ENCODE measurements around the gene ZKSCAN1. TPM values are rescaled to one million over a fixed set of nuclear protein-coding genes. Genes with fewer than 3 reads are reported as not detected.
"Not testable (repeated sequence)": the region's sequence is repeated elsewhere in the genome, so short reads cannot be mapped to it uniquely, and the experiment has no call there.

Gene ZKSCAN1
- total RNA-seq = 62.5 and 63.1 TPM in 2 replicates

DNA sequence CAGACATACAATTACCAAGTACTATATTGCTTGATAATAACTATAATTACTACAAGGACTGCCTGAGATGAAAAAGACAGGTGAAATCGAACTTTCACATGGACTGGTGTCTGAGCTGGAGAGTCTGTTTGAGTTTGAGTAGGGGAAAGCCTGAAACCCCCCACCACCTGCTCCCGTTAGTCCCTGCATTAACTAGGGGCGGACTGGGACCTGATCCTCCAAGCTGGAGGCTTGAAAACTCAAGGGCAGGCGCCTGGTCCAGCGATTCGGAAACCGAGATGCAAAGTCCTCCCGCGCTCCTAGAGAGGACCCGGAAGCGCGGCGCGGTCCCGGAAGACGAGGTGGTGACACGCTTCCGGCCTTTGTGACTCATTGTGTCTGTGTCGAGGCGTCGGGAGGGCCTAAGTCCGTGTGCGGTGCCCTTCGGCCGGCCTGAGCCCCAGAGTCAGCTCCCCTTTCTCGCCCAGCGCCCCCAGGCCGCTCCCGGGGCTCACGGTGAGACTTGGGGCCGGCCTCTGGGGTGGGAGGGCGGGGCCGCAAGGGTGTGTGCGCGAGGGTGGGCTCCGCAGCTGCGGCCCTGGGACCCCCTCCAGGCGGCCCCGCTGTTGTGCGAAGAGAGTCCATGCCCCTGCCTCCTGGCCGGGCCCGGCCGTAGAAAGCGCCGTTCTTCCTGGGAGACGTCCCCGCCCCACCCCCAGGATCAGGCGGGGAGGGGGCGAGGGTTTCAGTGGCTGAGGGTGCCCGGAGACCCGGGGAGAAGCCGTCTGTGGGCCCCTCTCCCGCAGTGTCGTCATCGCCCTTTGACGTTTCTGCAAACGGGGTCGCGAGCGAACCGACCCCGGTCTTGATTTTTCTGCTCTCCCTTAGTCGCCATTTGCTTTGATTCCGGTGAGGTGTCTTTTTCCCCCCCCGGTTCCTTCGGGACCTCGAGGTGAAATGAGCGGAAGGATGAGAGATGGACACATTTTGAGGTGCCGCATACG lies at the start of gene ZKSCAN1:
ZKSCAN1 (plus strand) TSS at position 365 of the 983 bp plus-strand sequence. CDS start 7,911 bp downstream, outside the sequence.
- Mint-ChIP-seq H3K9me3 (no peaks in the 10 kb centered on the region), H3K4me1 (ENCODE audit: low read depth) (peaks cover 55% of the 10 kb centered on the region), H3K27me3 (ENCODE audit: insufficient read depth) (no peaks in the 10 kb centered on the region), H3K4me3 (peak within 1 kb of the TSS; percentile 98), H3K36me3 (ENCODE audit: low read depth) (peaks cover 17% of the 10 kb centered on the region), H3K27ac (peak within 1 kb of the TSS; percentile 92)
- intact Hi-C loops (cut with micrococcal nuclease) = loop anchor here (1.0 to 10.0 kb wide), 10 partner anchors 11 to 577 kb away; partner anchors contain the start of genes COPS6, CPSF4, MBLAC1 and PTCD1
- DNase-seq (ENCODE audit: low spot score) = peak; percentile 82

DNA sequence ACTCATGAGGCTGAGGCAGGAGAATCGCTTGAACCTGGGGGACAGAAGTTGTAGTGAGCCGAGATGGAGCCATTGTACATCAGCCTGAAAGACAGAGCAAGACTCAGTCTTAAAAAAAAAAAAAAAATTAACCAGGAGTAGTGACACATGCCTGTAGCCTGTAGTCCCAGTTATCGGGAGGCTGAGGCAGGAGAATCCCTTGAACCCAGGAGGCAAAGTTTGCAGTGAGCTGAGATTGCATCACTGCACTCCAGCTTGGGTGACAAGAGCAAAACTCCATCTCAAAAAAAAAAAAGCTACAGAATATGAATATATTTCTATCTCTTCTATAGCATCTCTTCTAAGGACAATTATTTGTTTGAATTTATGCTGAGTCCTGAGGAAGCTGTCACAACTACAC lies 46.1 kb upstream of the ZKSCAN1 start:
- H3K36me3 Mint-ChIP-seq (ENCODE audit: low read depth) = no peaks in the 10 kb centered on the region
- H3K9me3 Mint-ChIP-seq = no peaks in the 10 kb centered on the region
- intact Hi-C loops (cut with micrococcal nuclease) = no loop called here
- no peak for DNase-seq (ENCODE audit: low spot score)
- peaks cover 11% of the 10 kb centered on the region for H3K27me3 Mint-ChIP-seq (ENCODE audit: insufficient read depth)
- no peak overlapping the region for H3K4me3 Mint-ChIP-seq
- H3K4me1 Mint-ChIP-seq (ENCODE audit: low read depth) = no peaks in the 10 kb centered on the region
- H3K27ac Mint-ChIP-seq = no peak overlapping the region

DNA sequence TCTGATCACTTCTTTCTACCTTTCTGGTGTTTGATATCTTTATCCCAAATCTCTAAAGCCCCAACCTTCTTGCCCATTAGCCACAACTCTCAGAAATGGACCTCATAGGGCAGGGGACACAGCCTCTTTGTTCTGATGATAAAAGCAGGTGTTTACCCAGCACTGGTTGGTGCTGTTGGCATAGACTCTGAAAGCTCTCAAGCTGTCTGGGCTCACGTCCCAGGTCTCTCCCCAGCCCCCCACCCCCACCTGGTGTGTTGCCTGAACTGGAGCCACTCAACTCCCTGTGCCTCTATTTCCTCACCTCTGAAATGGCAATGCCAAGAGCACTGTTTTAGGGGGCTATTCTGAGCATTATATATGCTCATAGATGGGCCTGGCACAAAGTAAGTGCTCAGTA lies 45.6 kb upstream of the ZKSCAN1 start:
- DNase-seq (ENCODE audit: low spot score); H3K27ac Mint-ChIP-seq; intact Hi-C loops (cut with micrococcal nuclease); H3K4me3 Mint-ChIP-seq; H3K36me3 Mint-ChIP-seq (ENCODE audit: low read depth); H3K9me3 Mint-ChIP-seq; H3K4me1 Mint-ChIP-seq (ENCODE audit: low read depth): not testable (repeated sequence)
- H3K27me3 Mint-ChIP-seq (ENCODE audit: insufficient read depth) = peaks cover 11% of the 10 kb centered on the region

DNA sequence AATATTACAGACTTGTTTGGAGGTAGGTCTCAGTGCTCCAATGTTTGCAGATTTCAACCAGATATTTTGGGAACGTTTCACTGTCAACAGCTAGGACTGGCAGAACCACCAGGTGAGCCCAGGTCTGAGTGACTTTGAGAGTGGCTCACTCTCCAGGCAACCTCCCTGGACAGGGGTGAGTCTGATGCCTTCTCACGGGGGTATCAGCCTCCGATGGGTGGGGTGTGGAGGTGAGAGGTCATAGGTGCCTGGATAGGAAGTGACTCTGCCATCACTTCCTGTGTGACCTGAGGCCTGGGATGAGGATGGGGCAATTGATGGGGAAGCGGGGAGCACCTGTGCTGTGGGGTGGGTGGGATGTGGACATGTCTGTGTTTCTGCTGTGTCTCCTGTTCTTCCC lies 44.2 kb upstream of the ZKSCAN1 start:
- H3K4me3 Mint-ChIP-seq = no peak overlapping the region
- DNase-seq (ENCODE audit: low spot score) = no peak
- intact Hi-C loops (cut with micrococcal nuclease) = no loop called here

DNA sequence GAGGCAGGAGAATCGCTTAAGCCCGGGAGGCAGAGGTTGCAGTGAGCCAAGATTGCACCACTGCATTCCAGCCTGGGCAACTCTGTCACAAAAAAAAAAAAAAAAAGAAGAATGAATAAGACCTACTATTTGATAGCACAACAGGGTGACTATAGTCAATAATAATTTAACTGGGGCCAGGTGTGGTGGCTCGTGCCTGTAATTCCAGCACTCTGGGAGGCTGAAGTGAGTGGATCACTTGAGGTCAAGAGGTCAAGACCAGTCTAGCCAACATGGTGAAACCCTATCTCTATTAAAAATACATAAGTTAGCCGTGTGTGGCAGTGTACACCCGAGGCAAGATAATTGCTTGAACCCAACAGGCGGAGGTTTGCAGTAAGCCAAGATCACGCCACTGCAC lies 41.6 kb upstream of the ZKSCAN1 start:
- H3K4me3 Mint-ChIP-seq; intact Hi-C loops (cut with micrococcal nuclease): not testable (repeated sequence)

More for the DNA sequence above, 44.2 kb upstream of the ZKSCAN1 start:
- H3K36me3 Mint-ChIP-seq (ENCODE audit: low read depth) = no peaks in the 10 kb centered on the region
- no peak overlapping the region for H3K27ac Mint-ChIP-seq
- H3K9me3 Mint-ChIP-seq = no peaks in the 10 kb centered on the region
- H3K27me3 Mint-ChIP-seq (ENCODE audit: insufficient read depth) = peaks cover 11% of the 10 kb centered on the region
- no peaks in the 10 kb centered on the region for H3K4me1 Mint-ChIP-seq (ENCODE audit: low read depth)

DNA sequence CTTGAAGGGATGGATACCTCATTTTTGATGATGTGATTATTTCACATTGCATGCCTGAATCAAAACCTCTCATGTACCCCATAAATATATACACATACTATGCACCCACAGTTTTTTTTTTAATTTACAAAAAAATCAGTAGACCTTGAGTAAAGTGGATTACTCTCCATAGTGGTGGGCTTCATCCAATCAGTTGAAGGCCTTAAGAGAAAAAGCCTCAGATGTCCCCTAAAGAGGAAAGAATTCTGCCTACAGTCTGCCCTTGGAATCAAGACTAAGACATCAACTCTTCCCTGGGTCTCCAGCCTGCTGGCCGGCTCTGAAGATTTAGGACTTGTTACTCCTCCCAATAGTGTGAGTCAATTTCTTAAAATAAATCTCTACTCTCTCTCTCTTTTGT lies 40.7 kb upstream of the ZKSCAN1 start:
- peaks cover 4% of the 10 kb centered on the region for H3K27me3 Mint-ChIP-seq (ENCODE audit: insufficient read depth)
- intact Hi-C loops (cut with micrococcal nuclease) = loop anchor here (5.0 kb wide), 1 partner anchor 158 kb away; no protein-coding TSS in a partner anchor
- H3K4me3 Mint-ChIP-seq = no peak overlapping the region
- no peaks in the 10 kb centered on the region for H3K9me3 Mint-ChIP-seq
- H3K36me3 Mint-ChIP-seq (ENCODE audit: low read depth) = no peaks in the 10 kb centered on the region
- no peaks in the 10 kb centered on the region for H3K4me1 Mint-ChIP-seq (ENCODE audit: low read depth)
- no peak overlapping the region for H3K27ac Mint-ChIP-seq
- DNase-seq (ENCODE audit: low spot score) = no peak

More for the DNA sequence above, 41.6 kb upstream of the ZKSCAN1 start:
- not testable (repeated sequence) for H3K27ac Mint-ChIP-seq; H3K9me3 Mint-ChIP-seq; DNase-seq (ENCODE audit: low spot score); H3K36me3 Mint-ChIP-seq (ENCODE audit: low read depth); H3K27me3 Mint-ChIP-seq (ENCODE audit: insufficient read depth); H3K4me1 Mint-ChIP-seq (ENCODE audit: low read depth)

DNA sequence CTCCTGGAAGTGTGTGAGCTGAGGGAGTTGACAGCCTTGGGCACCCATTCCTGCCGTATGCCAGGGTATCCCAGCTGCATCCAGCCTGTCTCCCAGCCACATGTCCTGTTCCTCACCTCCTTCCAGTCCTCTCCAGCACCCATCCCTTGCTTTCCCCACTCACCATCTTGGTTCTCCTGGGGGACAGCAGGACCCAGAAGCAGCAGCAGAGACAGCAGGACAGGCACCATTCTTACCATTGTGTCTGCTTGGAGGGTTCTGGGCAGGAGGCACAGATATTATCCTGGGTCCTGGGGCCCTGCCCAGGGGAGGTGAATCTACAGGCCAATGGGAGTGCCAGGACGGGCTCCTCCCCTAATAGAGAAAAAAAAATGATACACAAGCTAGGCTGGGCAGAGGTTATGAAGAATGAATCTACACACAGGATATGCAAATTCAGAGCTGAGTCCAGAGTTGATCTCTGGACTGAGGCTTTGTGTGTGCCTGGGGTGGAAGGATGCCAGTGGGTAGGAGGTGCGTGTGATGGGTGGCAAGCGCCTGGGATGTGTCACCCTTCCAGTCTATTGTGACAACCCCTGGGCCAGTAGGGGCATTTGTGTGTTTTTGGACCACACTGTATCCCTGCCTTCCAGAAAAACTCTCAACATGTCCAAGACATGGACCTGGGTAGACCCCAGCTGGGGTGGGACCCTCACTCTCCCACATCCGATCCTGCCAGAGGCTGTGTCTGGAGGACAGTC lies 39.4 kb upstream of the ZKSCAN1 start, which contains the start of gene AZGP1:
AZGP1 (minus strand) TSS at position 250 of the 740 bp plus-strand sequence; CDS start at position 239, 11 bp downstream.
- intact Hi-C loops (cut with micrococcal nuclease) = loop anchor here (2.0 to 5.0 kb wide), 2 partner anchors 15 to 156 kb away; no protein-coding TSS in a partner anchor
- peaks cover 4% of the 10 kb centered on the region for H3K27me3 Mint-ChIP-seq (ENCODE audit: insufficient read depth)

DNA sequence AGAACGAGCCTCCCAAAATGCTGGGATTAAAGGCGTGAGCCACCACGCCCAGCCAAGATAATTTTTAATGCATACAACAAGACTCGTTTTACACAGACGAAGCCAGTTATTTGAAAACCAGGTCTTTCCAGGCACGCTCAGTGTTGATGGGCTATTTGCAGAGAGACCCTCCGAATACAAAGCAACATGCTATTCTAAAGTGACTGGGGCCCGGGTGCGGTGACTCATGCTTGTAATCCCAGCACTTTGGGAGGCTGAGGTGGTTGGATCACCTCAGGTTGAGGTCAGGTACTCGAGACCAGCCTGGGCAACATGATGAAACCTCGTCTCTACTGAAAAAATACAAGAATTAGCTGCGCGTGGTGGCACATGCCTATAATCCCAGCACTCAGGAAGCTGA lies 38.8 kb upstream of the ZKSCAN1 start:
- Mint-ChIP-seq H3K9me3 (no peaks in the 10 kb centered on the region), H3K27me3 (ENCODE audit: insufficient read depth) (peaks cover 4% of the 10 kb centered on the region), H3K36me3 (ENCODE audit: low read depth) (no peaks in the 10 kb centered on the region), H3K4me1 (ENCODE audit: low read depth) (no peaks in the 10 kb centered on the region), H3K27ac (no peak overlapping the region), H3K4me3 (no peak overlapping the region)
- DNase-seq (ENCODE audit: low spot score) = no peak
- intact Hi-C loops (cut with micrococcal nuclease) = loop anchor here (2.0 to 5.0 kb wide), 2 partner anchors 14 to 156 kb away; no protein-coding TSS in a partner anchor

More for the DNA sequence above, 39.4 kb upstream of the ZKSCAN1 start, which contains the start of gene AZGP1:
- H3K4me3 Mint-ChIP-seq = no peak within 1 kb of the TSS
- no peak for DNase-seq (ENCODE audit: low spot score)
- no peak within 1 kb of the TSS for H3K27ac Mint-ChIP-seq
- H3K4me1 Mint-ChIP-seq (ENCODE audit: low read depth) = no peaks in the 10 kb centered on the region
- H3K36me3 Mint-ChIP-seq (ENCODE audit: low read depth) = no peaks in the 10 kb centered on the region
- no peaks in the 10 kb centered on the region for H3K9me3 Mint-ChIP-seq

DNA sequence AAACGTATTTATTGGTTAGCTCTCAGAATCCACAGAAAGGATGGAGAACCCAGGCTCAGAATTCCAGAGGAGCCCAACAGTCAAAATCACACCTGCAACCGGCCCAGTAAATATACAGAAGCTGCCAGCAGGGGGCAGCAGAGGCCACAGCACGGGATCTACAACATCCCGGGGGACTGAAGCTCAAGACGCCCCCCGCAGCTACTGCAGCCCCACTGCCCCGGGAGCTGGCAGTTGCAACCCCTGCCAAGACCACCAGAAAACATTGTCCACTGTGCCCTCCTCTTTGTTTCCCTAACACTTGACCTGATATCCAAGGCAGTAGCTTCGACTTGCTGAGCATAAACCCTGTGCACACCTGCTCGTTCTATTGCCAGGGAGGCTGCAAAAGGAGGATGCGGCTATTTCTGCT lies 35.6 kb upstream of the ZKSCAN1 start:
- intact Hi-C loops (cut with micrococcal nuclease) = loop anchor here (2.0 to 5.0 kb wide), 2 partner anchors 67 to 152 kb away; no protein-coding TSS in a partner anchor
- H3K27ac Mint-ChIP-seq; H3K27me3 Mint-ChIP-seq (ENCODE audit: insufficient read depth): not testable (repeated sequence)

DNA sequence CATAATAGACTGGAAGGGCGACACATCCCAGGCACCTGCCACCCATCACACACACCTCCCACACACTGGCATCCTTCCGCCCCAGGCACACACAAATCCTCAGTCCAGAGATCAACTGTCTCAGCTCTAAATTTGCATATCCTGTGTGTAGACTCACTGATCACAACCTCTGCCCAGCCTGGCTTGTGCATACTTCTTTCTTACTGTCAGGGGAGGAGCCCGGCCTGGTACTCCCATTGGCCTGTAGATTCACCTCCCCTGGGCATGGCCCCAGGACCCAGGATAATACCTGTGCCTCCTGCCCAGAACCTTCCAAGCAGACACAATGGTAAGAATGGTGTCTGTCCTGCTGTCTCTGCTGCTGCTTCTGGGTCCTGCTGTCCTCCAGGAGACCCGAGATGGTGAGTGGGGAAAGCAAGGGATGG lies 34.9 kb upstream of the ZKSCAN1 start:
- H3K27me3 Mint-ChIP-seq (ENCODE audit: insufficient read depth); H3K36me3 Mint-ChIP-seq (ENCODE audit: low read depth); H3K27ac Mint-ChIP-seq; H3K9me3 Mint-ChIP-seq; intact Hi-C loops (cut with micrococcal nuclease); H3K4me1 Mint-ChIP-seq (ENCODE audit: low read depth); H3K4me3 Mint-ChIP-seq; DNase-seq (ENCODE audit: low spot score): not testable (repeated sequence)

More for the DNA sequence above, 35.6 kb upstream of the ZKSCAN1 start:
- DNase-seq (ENCODE audit: low spot score) = peak; percentile 41
- H3K4me3 Mint-ChIP-seq; H3K36me3 Mint-ChIP-seq (ENCODE audit: low read depth); H3K4me1 Mint-ChIP-seq (ENCODE audit: low read depth); H3K9me3 Mint-ChIP-seq: not testable (repeated sequence)

DNA sequence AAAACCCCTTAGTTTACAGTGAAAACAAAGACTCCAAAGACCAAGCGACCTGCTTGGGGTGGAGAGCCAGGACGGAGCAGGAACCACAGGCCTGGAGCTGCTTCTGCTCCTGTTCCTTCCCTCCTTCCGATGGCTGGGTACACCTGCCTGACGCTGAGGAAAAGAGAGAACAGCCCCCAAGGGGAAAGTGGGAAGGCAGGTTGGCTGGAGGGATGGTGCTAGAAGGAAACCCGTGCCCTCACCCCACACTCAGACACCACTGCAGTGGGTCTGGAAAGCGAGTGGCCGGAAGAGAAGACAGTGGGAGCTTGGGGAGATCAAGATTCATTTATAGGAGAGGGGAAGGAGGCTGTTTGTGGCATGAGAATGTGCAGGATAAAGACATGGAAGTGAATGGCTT lies 34.3 kb upstream of the ZKSCAN1 start:
- DNase-seq (ENCODE audit: low spot score); H3K27ac Mint-ChIP-seq; H3K27me3 Mint-ChIP-seq (ENCODE audit: insufficient read depth); H3K9me3 Mint-ChIP-seq; H3K4me3 Mint-ChIP-seq; H3K4me1 Mint-ChIP-seq (ENCODE audit: low read depth); H3K36me3 Mint-ChIP-seq (ENCODE audit: low read depth): not testable (repeated sequence)
- intact Hi-C loops (cut with micrococcal nuclease) = loop anchor here (1.0 kb wide), 1 partner anchor 9 kb away; no protein-coding TSS in a partner anchor

DNA sequence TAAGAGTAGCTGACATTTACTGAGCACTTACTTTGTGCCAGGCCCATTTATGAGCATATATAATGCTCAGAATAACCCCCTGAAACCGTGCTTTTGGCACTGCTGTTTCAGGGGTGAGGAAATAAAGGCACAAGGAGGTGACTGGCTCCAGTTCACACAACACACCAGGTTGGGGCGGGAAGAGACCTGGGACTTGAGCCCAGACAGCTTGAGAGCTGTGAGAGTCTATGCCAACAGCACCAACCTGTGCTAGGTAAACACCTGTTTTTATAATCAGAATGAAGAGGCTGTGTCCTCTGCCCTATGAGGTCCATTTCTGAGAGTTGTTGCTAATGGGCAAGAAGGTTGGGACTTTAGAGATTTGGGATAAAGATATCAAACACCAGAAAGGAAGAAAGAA lies 30.8 kb upstream of the ZKSCAN1 start:
- Mint-ChIP-seq H3K4me1 (ENCODE audit: low read depth) (no peaks in the 10 kb centered on the region), H3K4me3 (no peak overlapping the region), H3K27ac (no peak overlapping the region), H3K27me3 (ENCODE audit: insufficient read depth) (peaks cover 8% of the 10 kb centered on the region), H3K36me3 (ENCODE audit: low read depth) (no peaks in the 10 kb centered on the region), H3K9me3 (peaks cover 4% of the 10 kb centered on the region)
- DNase-seq (ENCODE audit: low spot score) = no peak
- intact Hi-C loops (cut with micrococcal nuclease) = no loop called here
